ENCODE measurements around the gene SLC1A4.

DNA sequence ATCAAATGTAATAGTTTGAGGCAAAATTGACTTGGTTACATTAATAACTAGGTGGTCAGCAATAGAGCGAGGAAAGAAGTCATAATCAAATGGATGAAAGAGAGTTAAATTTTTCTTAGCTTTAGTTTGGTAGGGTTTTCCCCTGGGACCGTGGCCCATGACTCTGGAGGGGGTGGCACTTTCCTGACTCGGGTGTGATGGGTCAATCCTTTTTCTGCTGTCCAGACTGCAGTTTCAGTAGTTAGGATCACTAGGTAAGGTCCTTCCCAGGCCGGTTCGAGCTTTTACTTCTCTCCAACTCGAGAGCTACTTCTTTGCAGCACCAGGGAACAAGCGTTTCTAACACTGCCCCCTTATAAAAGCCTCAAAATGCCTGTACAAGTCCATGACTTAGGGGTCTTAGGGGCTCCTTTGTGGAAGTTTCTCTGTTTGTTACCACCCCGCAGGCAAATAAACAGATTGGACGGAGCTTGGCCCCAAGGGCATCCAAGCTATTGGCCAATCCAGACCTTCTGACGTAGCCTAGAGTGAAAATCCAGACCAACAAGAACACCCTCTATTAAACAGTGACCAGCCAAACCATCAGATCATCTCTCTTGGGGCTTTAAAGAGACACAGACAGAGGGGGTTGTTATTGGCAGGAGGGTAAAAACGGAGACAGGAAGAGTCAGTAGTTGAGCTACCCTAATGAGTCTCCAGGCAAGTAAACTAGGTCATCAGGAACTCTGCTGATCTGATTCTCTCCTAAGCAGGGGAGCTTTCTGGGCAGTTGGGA lies 57.6 kb downstream of the SLC1A4 start:
- no peak for TF ChIP-seq EZH2 (IDR thresholded peaks at IDR 0.05; ENCODE audit: insufficient read depth, poor library complexity, severe bottlenecking)
- TF ChIP-seq EZH2phosphoT487 (IDR thresholded peaks at IDR 0.05; ENCODE audit: insufficient read depth, low read depth), result no peak
